Measurements from ENCODE around the gene AUP1. TPM values are rescaled to one million over a fixed set of nuclear protein-coding genes. Genes with fewer than 3 reads are reported as not detected.

The AUP1 gene
- total RNA-seq, 1 experiment from 2014 or later = 91.5 TPM

GRCh38 chr2:74507926-74508520 is 21.5 kb downstream of the AUP1 start:
- TF ChIP-seq CTCF (conservative IDR thresholded peaks at IDR 0.05) = no peak
- Mint-ChIP-seq H3K27me3 (ENCODE audit: low read depth) (peaks cover 79% of the 10 kb centered on the region), H3K36me3 (ENCODE audit: insufficient read depth in 1 of 3, low read depth in 3 of 3) (peaks cover 22 to 29% (median 24%) of the 10 kb centered on the region in 3 experiments), H3K27ac (peak overlapping the region; percentile 89 to 100 (median 99)), H3K4me3 (peak overlapping the region; percentile 98 to 100), H3K9me3 (peaks cover 10% of the 10 kb centered on the region in 2 experiments), H3K4me1 (peaks cover 35% of the 10 kb centered on the region in 2 experiments)
- Histone ChIP-seq H4K5ac (ENCODE audit: insufficient read length, low read depth, low read length) (no peak overlapping the region), H2AFZ (ENCODE audit: low read length) (no peak overlapping the region), H4K91ac (ENCODE audit: insufficient read length, low read depth, low read length) (no peak overlapping the region), H2AK5ac (ENCODE audit: insufficient read length, low read length) (no peak overlapping the region), H2BK120ac (ENCODE audit: low read depth, low read length, poor library complexity, severe bottlenecking) (no peak overlapping the region), H2BK20ac (ENCODE audit: low read depth, low read length, poor library complexity, severe bottlenecking) (no peak overlapping the region), H2BK5ac (ENCODE audit: insufficient read length, low read length) (no peak overlapping the region), H3T11ph (ENCODE audit: low read length) (no peak overlapping the region), H3K27me3 (ENCODE audit: insufficient read depth, low read length) (peaks cover 52% of the 10 kb centered on the region), H3K18ac (ENCODE audit: insufficient read length, low read depth, low read length) (no peak overlapping the region), H3K79me1 (ENCODE audit: insufficient read depth, low read depth, low read length, poor library complexity, severe bottlenecking) (no peaks in the 10 kb centered on the region), H3K23ac (ENCODE audit: insufficient read length, low read depth, low read length) (no peak overlapping the region), H2BK12ac (ENCODE audit: insufficient read length, low read depth, low read length) (no peak overlapping the region), H3K9me3 (ENCODE audit: control insufficient read depth, low read depth, low read length) (no peaks in the 10 kb centered on the region), H3K4ac (ENCODE audit: low read depth, low read length) (no peak overlapping the region), H4K20me1 (ENCODE audit: control insufficient read depth, insufficient read depth, insufficient read length) (no peaks in the 10 kb centered on the region), H3K27ac (ENCODE audit: insufficient read length, low read depth, low read length) (no peak overlapping the region), H3K4me1 (ENCODE audit: insufficient read depth, low read length) (peaks cover 4% of the 10 kb centered on the region; the same call in 1 of the 2 replicates), H4K8ac (replicated peaks; ENCODE audit: insufficient read length, low read depth, low read length) (no peak overlapping the region), H3K79me2 (ENCODE audit: insufficient read depth, low read length) (no peaks in the 10 kb centered on the region), H3K14ac (ENCODE audit: insufficient read depth, low read length) (no peak overlapping the region), H3K9ac (ENCODE audit: extremely low read depth, insufficient read length, low read length) (no peak overlapping the region), H3K4me2 (ENCODE audit: insufficient read depth, insufficient read length, low read length) (peak overlapping the region; percentile 59), H2BK15ac (ENCODE audit: low read depth, low read length) (no peak overlapping the region), H3K23me2 (ENCODE audit: insufficient read length, low read depth, low read length, poor library complexity, severe bottlenecking) (peaks cover 14% of the 10 kb centered on the region), H3K56ac (ENCODE audit: insufficient read length, low read depth, low read length) (no peak overlapping the region)
- DNase-seq = peak; percentile 66
- no CpG with 5 or more reads among the region's 38 CpGs for WGBS (ENCODE audit: extremely low coverage, insufficient read length, low lambda C conversion rate)

Data from H9 (cell line).